G401.6 (cell line): Measurements from ENCODE around the gene CDK19.
"Not testable (repeated sequence)": the region's sequence is repeated elsewhere in the genome, so short reads cannot be mapped to it uniquely, and the experiment has no call there.

Experiments used
- FAIRE-seq: peaks from 2 replicates; lab custom pipeline; 2012; peaks lifted over from hg19 to GRCh38; lab: Jason Lieb, UNC

CDK19 gene

GRCh38 chr6:110756817-110757216, 58.5 kb downstream of the CDK19 start:
- FAIRE-seq, result no peak

- FAIRE-seq, result no peak
Observed at GRCh38 chr6:110755411-110755834, 59.8 kb downstream of the CDK19 start.

GRCh38 chr6:110753936-110754668, 61.2 kb downstream of the CDK19 start:
- not testable (repeated sequence) for FAIRE-seq

- no peak for FAIRE-seq
Observed at GRCh38 chr6:110748453-110748852, 66.8 kb downstream of the CDK19 start.

- no peak for FAIRE-seq
Observed at GRCh38 chr6:110746680-110747079, 68.6 kb downstream of the CDK19 start.

- FAIRE-seq, result no peak
Observed at GRCh38 chr6:110744991-110745390, 70.3 kb downstream of the CDK19 start.

GRCh38 chr6:110742552-110742951, 72.7 kb downstream of the CDK19 start:
- not testable (repeated sequence) for FAIRE-seq

- no peak for FAIRE-seq
Observed at GRCh38 chr6:110741517-110741916, 73.8 kb downstream of the CDK19 start.

- no peak for FAIRE-seq
Observed at GRCh38 chr6:110738899-110739365, 76.3 kb downstream of the CDK19 start.

- no peak for FAIRE-seq
Observed at GRCh38 chr6:110735666-110736065, 79.6 kb downstream of the CDK19 start.

GRCh38 chr6:110731898-110732297, 83.4 kb downstream of the CDK19 start:
- FAIRE-seq, result no peak

GRCh38 chr6:110731196-110731595, 84.1 kb downstream of the CDK19 start:
- no peak for FAIRE-seq

GRCh38 chr6:110728501-110728900, 86.8 kb downstream of the CDK19 start:
- FAIRE-seq, result no peak

- FAIRE-seq, result no peak
Observed at GRCh38 chr6:110723017-110723416, 92.3 kb downstream of the CDK19 start.

GRCh38 chr6:110720066-110720465, 95.2 kb downstream of the CDK19 start:
- no peak for FAIRE-seq

GRCh38 chr6:110719601-110720000, 95.7 kb downstream of the CDK19 start:
- not testable (repeated sequence) for FAIRE-seq

- FAIRE-seq, result no peak
Observed at GRCh38 chr6:110714143-110714542, 101.1 kb downstream of the CDK19 start.

- no peak for FAIRE-seq
Observed at GRCh38 chr6:110712238-110712637, 103.0 kb downstream of the CDK19 start.

- no peak for FAIRE-seq
Observed at GRCh38 chr6:110710115-110710514, 105.2 kb downstream of the CDK19 start.

GRCh38 chr6:110708295-110708950, 106.8 kb downstream of the CDK19 start:
- no peak for FAIRE-seq

- no peak for FAIRE-seq
Observed at GRCh38 chr6:110705543-110705942, 109.7 kb downstream of the CDK19 start.

- no peak for FAIRE-seq
Observed at GRCh38 chr6:110703906-110704594, 111.2 kb downstream of the CDK19 start.
